H9 (cell line): ENCODE data around the gene ST8SIA6. TPM values are rescaled to one million over a fixed set of nuclear protein-coding genes. Genes with fewer than 3 reads are reported as not detected.

Experiments
- DNase-seq: peaks from one replicate; pipeline ENCODE4 v3.0.0-alpha.2; 2017
- H2AFZ ChIP-seq: one replicate; pipeline ENCODE4 v1.6.1; 2013; ENCODE audit warnings: mild to moderate bottlenecking, low read length, control low read depth, moderate library complexity
- H2AK5ac ChIP-seq: 2 replicates; pipeline ENCODE4 v1.6.1; 2013; ENCODE audit warnings: low read length, control low read depth, mixed read lengths; ENCODE audit not compliant: insufficient read length
- H2BK120ac ChIP-seq: one replicate; pipeline ENCODE4 v1.6.1; 2013; ENCODE audit warnings: low read depth, mild to moderate bottlenecking, low read length, control low read depth, inconsistent platforms; ENCODE audit not compliant: poor library complexity, severe bottlenecking
- H2BK12ac ChIP-seq: 2 replicates; pipeline ENCODE4 v1.6.1; 2013; ENCODE audit warnings: low read length, control low read depth, mixed read lengths, low read depth; ENCODE audit not compliant: insufficient read length
- H2BK15ac ChIP-seq: 2 replicates; pipeline ENCODE4 v1.6.1; 2013; ENCODE audit warnings: low read depth, low read length, control low read depth
- H2BK20ac ChIP-seq: one replicate; pipeline ENCODE4 v1.6.1; 2013; ENCODE audit warnings: low read depth, mild to moderate bottlenecking, low read length, control low read depth, inconsistent platforms; ENCODE audit not compliant: poor library complexity, severe bottlenecking
- H2BK5ac ChIP-seq: 2 replicates; pipeline ENCODE4 v1.6.1; 2013; ENCODE audit warnings: low read length, control low read depth, mixed read lengths; ENCODE audit not compliant: insufficient read length
- H3K14ac ChIP-seq: 2 replicates; pipeline ENCODE4 v1.6.1; 2013; ENCODE audit warnings: low read length, control low read depth; ENCODE audit not compliant: insufficient read depth
- H3K18ac ChIP-seq: 2 replicates; pipeline ENCODE4 v1.6.1; 2013; ENCODE audit warnings: low read depth, mild to moderate bottlenecking, mixed read lengths, low read length, control low read depth; ENCODE audit not compliant: insufficient read length
- H3K23ac ChIP-seq: 2 replicates; pipeline ENCODE4 v1.6.1; 2013; ENCODE audit warnings: low read length, control low read depth, mixed read lengths, low read depth; ENCODE audit not compliant: insufficient read length
- H3K23me2 ChIP-seq: 2 replicates; pipeline ENCODE4 v1.6.1; 2013; ENCODE audit warnings: low read depth, mild to moderate bottlenecking, mixed read lengths, low read length, control low read depth; ENCODE audit not compliant: insufficient read length, poor library complexity, severe bottlenecking
- H3K27ac ChIP-seq: 2 replicates; pipeline ENCODE4 v1.5.1; 2013; ENCODE audit warnings: low read length, control low read depth, mixed read lengths, low read depth; ENCODE audit not compliant: insufficient read length
- H3K27me3 ChIP-seq: 2 replicates; pipeline ENCODE4 v1.6.1; 2013; ENCODE audit warnings: low read length, control low read depth, inconsistent platforms; ENCODE audit not compliant: insufficient read depth
- H3K4ac ChIP-seq: 2 replicates; pipeline ENCODE4 v1.6.1; 2013; ENCODE audit warnings: low read depth, mild to moderate bottlenecking, control low read depth, inconsistent platforms, low read length, moderate library complexity
- H3K4me1 ChIP-seq: 2 replicates; pipeline ENCODE4 v1.6.1; 2013; ENCODE audit warnings: low read length, control low read depth, inconsistent platforms; ENCODE audit not compliant: insufficient read depth
- H3K4me2 ChIP-seq: 2 replicates; pipeline ENCODE4 v1.6.1; 2013; ENCODE audit warnings: low read length, control low read depth, mixed read lengths; ENCODE audit not compliant: insufficient read length, insufficient read depth
- H3K56ac ChIP-seq: 2 replicates; pipeline ENCODE4 v1.6.1; 2013; ENCODE audit warnings: low read depth, mild to moderate bottlenecking, mixed read lengths, low read length, control low read depth; ENCODE audit not compliant: insufficient read length
- H3K79me1 ChIP-seq: 2 replicates; pipeline ENCODE4 v1.6.1; 2013; ENCODE audit warnings: low read depth, mild to moderate bottlenecking, moderate library complexity, low read length, control low read depth, inconsistent platforms; ENCODE audit not compliant: insufficient read depth, poor library complexity, severe bottlenecking
- H3K79me2 ChIP-seq: 2 replicates; pipeline ENCODE4 v1.6.1; 2013; ENCODE audit warnings: low read length, control low read depth, inconsistent platforms; ENCODE audit not compliant: insufficient read depth
- H3K9ac ChIP-seq: 2 replicates; pipeline ENCODE4 v1.6.1; 2013; ENCODE audit warnings: low read length, control low read depth, mixed read lengths; ENCODE audit not compliant: insufficient read length; ENCODE audit errors: extremely low read depth
- H3K9me3 ChIP-seq: one replicate; pipeline ENCODE4 v1.6.1; 2013; ENCODE audit warnings: low read depth, low read length, inconsistent platforms; ENCODE audit not compliant: control insufficient read depth
- H3T11ph ChIP-seq: one replicate; pipeline ENCODE4 v1.6.1; 2013; ENCODE audit warnings: mild to moderate bottlenecking, low read length, control low read depth, inconsistent platforms
- H4K20me1 ChIP-seq: one replicate; pipeline ENCODE4 v1.6.1; 2013; ENCODE audit not compliant: control insufficient read depth, insufficient read length, insufficient read depth
- H4K5ac ChIP-seq: 2 replicates; pipeline ENCODE4 v1.6.1; 2013; ENCODE audit warnings: low read depth, mild to moderate bottlenecking, mixed read lengths, low read length, control low read depth; ENCODE audit not compliant: insufficient read length
- H4K8ac ChIP-seq: replicated peaks from 2 replicates; pipeline ENCODE4 v1.6.1; 2013; ENCODE audit warnings: low read length, control low read depth, mixed read lengths, low read depth; ENCODE audit not compliant: insufficient read length
- H4K91ac ChIP-seq: 2 replicates; pipeline ENCODE4 v1.6.1; 2013; ENCODE audit warnings: low read depth, mild to moderate bottlenecking, moderate library complexity, mixed read lengths, low read length, control low read depth; ENCODE audit not compliant: insufficient read length
- H3K27ac Mint-ChIP-seq, 3 experiments: 2 replicates in 2 of 3; 3 replicates in 1 of 3; pipeline ENCODE4 v1.8.0; 2020 to 2021; ENCODE audit warnings: mixed read lengths in 3 of 3, mild to moderate bottlenecking in 1 of 3, moderate library complexity in 1 of 3
- H3K27me3 Mint-ChIP-seq: 2 replicates; pipeline ENCODE4 v1.8.0; 2021; ENCODE audit warnings: low read depth, mild to moderate bottlenecking, moderate library complexity, mixed read lengths
- H3K36me3 Mint-ChIP-seq, 3 experiments: 2 replicates in 2 of 3; 3 replicates in 1 of 3; pipeline ENCODE4 v1.8.0; 2020 to 2021; ENCODE audit warnings: low read depth in 3 of 3, mixed read lengths in 3 of 3; ENCODE audit not compliant: insufficient read depth in 1 of 3
- H3K4me1 Mint-ChIP-seq, 2 experiments: 2 replicates each; pipeline ENCODE4 v1.8.0; 2020; ENCODE audit warnings: mixed read lengths in 2 of 2
- H3K4me3 Mint-ChIP-seq, 2 experiments: 2 replicates in 1 of 2; 3 replicates in 1 of 2; pipeline ENCODE4 v1.8.0; 2020 to 2021; ENCODE audit warnings: mild to moderate bottlenecking in 2 of 2, mixed read lengths in 2 of 2, moderate library complexity in 1 of 2
- H3K9me3 Mint-ChIP-seq, 2 experiments: 2 replicates in 1 of 2; 3 replicates in 1 of 2; pipeline ENCODE4 v1.8.0; 2020; ENCODE audit warnings: mild to moderate bottlenecking in 2 of 2, mixed read lengths in 2 of 2, moderate library complexity in 1 of 2
- WGBS: extraction: QIAGEN DNeasy Blood & Tissue Kit; methylation state at CpG from one replicate; pipeline ENCODE4 v1.1.7; 2013; ENCODE audit warnings: missing lambda C conversion rate, low lambda C conversion rate, mixed read lengths; ENCODE audit not compliant: insufficient read length; ENCODE audit errors: extremely low coverage; 5-methylcytosine and 5-hydroxymethylcytosine counted together
- total RNA-seq: library from RNA; stranded (reverse); gene quantifications from 2 replicates; pipeline ENCODE4 v1.2.1, GENCODE V29; 2021
- TF ChIP-seq, protein P1 (sequence below): fragments of 200-600 bp; sonication (generic); conservative IDR thresholded peaks from 3 replicates; pipeline ENCODE4 v1.8.0; 2021; ENCODE audit warnings: antibody characterized with exemption, mild to moderate bottlenecking

Gene ST8SIA6
- total RNA-seq, 1 experiment from 2014 or later, result 0.37 TPM

DNA sequence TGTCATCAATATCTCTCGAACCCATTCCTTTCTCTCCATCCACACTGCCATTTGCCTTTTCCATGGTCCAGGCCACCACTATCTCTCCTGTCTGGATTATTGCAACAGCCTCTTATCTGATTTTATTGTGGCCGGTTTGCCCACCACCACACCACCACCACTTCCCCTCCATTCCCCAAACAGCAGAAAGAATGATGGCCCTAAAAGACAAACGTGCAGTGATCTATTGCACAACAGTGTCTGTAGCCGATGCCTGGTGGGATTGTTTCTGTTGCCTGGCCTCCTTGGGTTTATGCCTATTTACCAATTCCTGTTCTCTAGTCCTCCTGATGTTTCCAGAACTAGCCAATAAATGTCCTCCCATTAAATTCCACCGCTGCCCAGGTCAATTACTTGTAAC, 10.2 kb upstream of the ST8SIA6 start:
- Histone ChIP-seq H2BK15ac (no peak overlapping the region), H3K9ac (no peak overlapping the region), H3K79me2 (no peaks in the 10 kb centered on the region), H2BK12ac (no peak overlapping the region), H3K18ac (no peak overlapping the region), H3K4me2 (no peak overlapping the region), H3K23me2 (no peaks in the 10 kb centered on the region), H2BK5ac (no peak overlapping the region), H3K56ac (no peak overlapping the region), H3K9me3 (peaks cover 7% of the 10 kb centered on the region), H3T11ph (no peak overlapping the region), H2BK20ac (no peak overlapping the region), H3K4ac (no peak overlapping the region), H3K23ac (no peak overlapping the region), H3K14ac (no peak overlapping the region), H4K91ac (no peak overlapping the region), H4K20me1 (no peaks in the 10 kb centered on the region), H4K5ac (no peak overlapping the region), H3K4me1 (no peaks in the 10 kb centered on the region), H4K8ac (no peak overlapping the region), H2AK5ac (no peak overlapping the region), H2AFZ (no peak overlapping the region), H3K79me1 (no peaks in the 10 kb centered on the region), H3K27ac (no peak overlapping the region), H2BK120ac (no peak overlapping the region), H3K27me3 (no peaks in the 10 kb centered on the region)
- Mint-ChIP-seq H3K9me3 (peaks cover 18% of the 10 kb centered on the region in 2 experiments), H3K36me3 (peaks cover 6 to 18% (median 14%) of the 10 kb centered on the region in 3 experiments), H3K4me3 (no peak overlapping the region), H3K27me3 (peaks cover 13% of the 10 kb centered on the region), H3K27ac (no peak overlapping the region), H3K4me1 (peaks cover 0 to 4% of the 10 kb centered on the region in 2 experiments; a peak in 1 of 4 replicates)
- TF ChIP-seq, protein P1, sequence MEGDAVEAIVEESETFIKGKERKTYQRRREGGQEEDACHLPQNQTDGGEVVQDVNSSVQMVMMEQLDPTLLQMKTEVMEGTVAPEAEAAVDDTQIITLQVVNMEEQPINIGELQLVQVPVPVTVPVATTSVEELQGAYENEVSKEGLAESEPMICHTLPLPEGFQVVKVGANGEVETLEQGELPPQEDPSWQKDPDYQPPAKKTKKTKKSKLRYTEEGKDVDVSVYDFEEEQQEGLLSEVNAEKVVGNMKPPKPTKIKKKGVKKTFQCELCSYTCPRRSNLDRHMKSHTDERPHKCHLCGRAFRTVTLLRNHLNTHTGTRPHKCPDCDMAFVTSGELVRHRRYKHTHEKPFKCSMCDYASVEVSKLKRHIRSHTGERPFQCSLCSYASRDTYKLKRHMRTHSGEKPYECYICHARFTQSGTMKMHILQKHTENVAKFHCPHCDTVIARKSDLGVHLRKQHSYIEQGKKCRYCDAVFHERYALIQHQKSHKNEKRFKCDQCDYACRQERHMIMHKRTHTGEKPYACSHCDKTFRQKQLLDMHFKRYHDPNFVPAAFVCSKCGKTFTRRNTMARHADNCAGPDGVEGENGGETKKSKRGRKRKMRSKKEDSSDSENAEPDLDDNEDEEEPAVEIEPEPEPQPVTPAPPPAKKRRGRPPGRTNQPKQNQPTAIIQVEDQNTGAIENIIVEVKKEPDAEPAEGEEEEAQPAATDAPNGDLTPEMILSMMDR, result no peak
- no peak for DNase-seq
- 100% methylated on average over 1 of the region's 5 CpGs for whole genome bisulfite sequencing
